ENCODE measurements around the gene FBXO41. TPM values are rescaled to one million over a fixed set of nuclear protein-coding genes. Genes with fewer than 3 reads are reported as not detected.

The FBXO41 gene
- total and polyA plus RNA-seq, 10 of the 15 experiments (the other 5 are each of a cell fraction or from before 2014, with no cell fraction given): 1.9 to 38.9 (median 11.3) TPM

- no peaks in the 10 kb centered on the region for H3K9me3 ChIP-seq (replicated peaks; ENCODE audit: control insufficient read depth, insufficient read depth, low read length)
- in situ Hi-C loops (cut with MboI) (no loop called here), intact Hi-C loops (cut with micrococcal nuclease; ENCODE audit: unreplicated experiment) (no loop called here)
- ChIA-PET POLR2A (interaction anchor here (0.5 to 0.9 kb wide), 2 partner anchors 8 to 375 kb away, joined by 3 to 7 read pairs; no protein-coding TSS in a partner anchor), RAD21 (ENCODE audit: unreplicated experiment) (no interaction called here), SMC1A (ENCODE audit: uncharacterized antibody, unreplicated experiment) (interaction anchor here (0.8 to 5.2 kb wide), 3 partner anchors 8 to 50 kb away, joined by 3 to 39 read pairs (median 3); no protein-coding TSS in a partner anchor), CTCF (interaction anchor here (0.8 to 9.8 kb wide), 4 partner anchors 10 to 51 kb away, joined by 3 to 99 read pairs (median 12); partner anchors contain the start of gene EGR4)
- H3K4me1 ChIP-seq (ENCODE audit: control insufficient read depth, insufficient read depth, low read length): no peaks in the 10 kb centered on the region
- H3K79me2 ChIP-seq (ENCODE audit: control insufficient read depth, insufficient read depth, low read length): peaks cover 64% of the 10 kb centered on the region
- ATAC-seq: no peak
- peaks cover 6 to 29% of the 10 kb centered on the region in 2 experiments for H3K36me3 ChIP-seq (ENCODE audit: control insufficient read depth in 2 of 2, insufficient read depth in 2 of 2, low read length in 1 of 2)
- no peak for FAIRE-seq
- no peak overlapping the region for H3K4me2 ChIP-seq (ENCODE audit: control insufficient read depth, insufficient read depth)
- H2AFZ ChIP-seq (ENCODE audit: control insufficient read depth, low read depth, low read length): no peak overlapping the region
- WGBS (ENCODE audit: insufficient coverage, insufficient replicate concordance, low lambda C conversion rate, missing lambda C conversion rate): 80% methylated on average over 3 of the region's 3 CpGs
- no peak overlapping the region for H3K27ac ChIP-seq (ENCODE audit: control insufficient read depth, insufficient read depth)
- no peak overlapping the region for H3K4me3 ChIP-seq
- BruUV-seq (replicated peaks): no TSS peak
- 0 out of 2 replicates have a peak, but pooled peaks cover 4% of the 10 kb centered on the region for H4K20me1 ChIP-seq (ENCODE audit: control insufficient read depth, insufficient read depth)
- no peaks in the 10 kb centered on the region for H3K27me3 ChIP-seq (replicated peaks in 1 of 2; ENCODE audit: control insufficient read depth in 2 of 2, insufficient read depth in 2 of 2, low read length in 1 of 2)
- no peak overlapping the region for H3K9ac ChIP-seq (ENCODE audit: control insufficient read depth, insufficient read depth, low read length)
- TF ChIP-seq NRF1 (conservative IDR thresholded peaks at IDR 0.05; ENCODE audit: low read depth, low read length) (no peak), TAF1 (IDR thresholded peaks at IDR 0.05; ENCODE audit: borderline replicate concordance, low read depth, low read length) (no peak), NFYB (IDR thresholded peaks at IDR 0.05; ENCODE audit: insufficient read depth, low read depth, low read length) (no peak), JUND (IDR thresholded peaks at IDR 0.05; ENCODE audit: low read depth, low read length) (no peak), E2F4 (IDR thresholded peaks at IDR 0.05; ENCODE audit: low read depth, low read length) (no peak), YY1 (IDR thresholded peaks at IDR 0.05; ENCODE audit: low read depth, low read length) (no peak), SUZ12 (IDR thresholded peaks at IDR 0.05; ENCODE audit: unreplicated experiment) (no peak), E4F1 (IDR thresholded peaks at IDR 0.05; ENCODE audit: borderline replicate concordance, partially characterized antibody) (no peak), ESRRA (IDR thresholded peaks at IDR 0.05; ENCODE audit: low read length) (no peak), RELB (IDR thresholded peaks at IDR 0.05; ENCODE audit: low read depth) (no peak), MYC (IDR thresholded peaks at IDR 0.05; ENCODE audit: insufficient read depth, insufficient read length, insufficient replicate concordance, low read length, severe bottlenecking) (no peak), HDGF (IDR thresholded peaks at IDR 0.05) (no peak)
- DNase-seq (ENCODE audit: low read depth, low spot score): no peak
These were observed 44.5 kb downstream of the FBXO41 start for GRCh38 chr2:73239776-73240175.

Data from GM12878 (cell line).